Spleen (tissue), 7 donors: Measurements from ENCODE around the gene MGST2.

Experiments
- CTCF ChIP-seq, 11 experiments: fragments of 200-600 bp in 7 of 11; fragments of 450-650 bp in 4 of 11; sonication (generic) in 4 of 11; IDR thresholded peaks in 8 of 11; conservative IDR thresholded peaks in 3 of 11; 1 replicate in 7 of 11; 2 replicates in 4 of 11; pipeline versions ENCODE4 v1.4.0 to v1.8.0; 2016 to 2021; ENCODE audit warnings: antibody characterized with exemption in 11 of 11, inconsistent platforms in 4 of 11, mild to moderate bottlenecking in 1 of 11
- POLR2A ChIP-seq, 3 donors: fragments of 450-650 bp; IDR thresholded peaks; one replicate each; pipeline ENCODE4 v1.5.1; 2017; ENCODE audit warnings: antibody characterized with exemption in 3 of 3, mild to moderate bottlenecking in 1 of 3
- POLR2AphosphoS5 ChIP-seq, 3 donors: sonication (generic); formaldehyde crosslinking; IDR thresholded peaks; one replicate each; pipeline ENCODE4 v1.5.1; 2017; ENCODE audit warnings: antibody characterized with exemption in 3 of 3
- donor health status: DM: no; HTN: no; CAD: no; lungs with moderate emphysema.
- donor health status: DM: no; HTN: no; CAD: no.
- donor health status: DM: no; HTN: no; CAD: no.

DNA sequence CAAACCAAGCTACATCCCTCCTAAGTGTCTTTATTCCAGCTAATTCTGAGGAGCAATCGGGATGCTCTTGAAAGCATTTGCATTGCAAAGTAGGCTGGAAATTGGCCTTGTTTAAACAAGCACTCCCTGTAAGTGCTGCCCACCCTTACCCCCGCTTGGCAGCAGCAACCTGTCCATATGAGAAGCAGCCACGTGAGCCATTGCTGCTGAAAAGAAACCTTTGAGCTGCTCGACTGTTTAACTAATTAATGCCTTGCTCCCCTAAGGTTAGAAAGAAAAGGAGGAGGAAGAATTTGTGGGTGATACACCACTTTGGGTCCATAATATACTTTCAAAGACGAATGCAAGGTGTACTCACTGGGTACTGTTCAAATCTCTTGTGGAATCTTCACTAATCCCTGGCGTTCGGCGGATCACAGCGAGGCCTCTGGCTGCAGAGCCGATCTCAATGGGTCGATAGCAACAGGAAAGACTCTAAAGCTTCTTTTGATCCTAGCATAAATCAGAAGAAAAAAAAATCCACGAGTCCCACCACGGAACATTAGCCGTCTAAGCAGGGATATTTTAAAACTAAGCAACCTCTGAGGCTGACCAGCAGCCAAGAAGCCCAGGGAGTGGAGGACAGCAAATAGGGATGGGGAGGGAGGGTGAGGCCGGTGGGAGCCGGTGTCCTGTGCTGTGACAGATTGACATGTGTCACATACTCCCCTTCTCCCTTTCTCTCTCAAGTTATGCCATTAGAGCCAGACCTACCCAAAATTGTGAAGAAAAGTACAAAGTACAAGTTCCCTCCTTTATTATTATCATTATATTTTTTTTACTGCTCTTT lies 37.2 kb upstream of the MGST2 start:
- no peak for TF ChIP-seq POLR2AphosphoS5 (IDR thresholded peaks at IDR 0.05)
- no peak for TF ChIP-seq CTCF (IDR thresholded peaks at IDR 0.05 in 8 of 11, conservative IDR thresholded peaks at IDR 0.05 in 3 of 11)
- no peak for TF ChIP-seq POLR2A (IDR thresholded peaks at IDR 0.05)
